Panc1 (cell line): ENCODE results near the gene ALPK3. TPM values are rescaled to one million over a fixed set of nuclear protein-coding genes. Genes with fewer than 3 reads are reported as not detected.

Source experiments
- ATAC-seq: fragments of 200-7000 bp; cut with Tn5 transposase; 2 replicates; pipeline ENCODE4 v1.9.1; 2020; ENCODE audit warnings: mild to moderate bottlenecking, moderate library complexity
- BruUV-seq: library from RNA; stranded (reverse); fragments of 400-500 nt; replicated peaks from 2 replicates; lab custom pipeline; 2021; lab: Mats Ljungman, UMichigan
- CTCF ChIA-PET: fragments of 300-600 bp; sonication (Branson Sonifier 250); formaldehyde crosslinking; loops from one replicate; lab custom pipeline; 2022; ENCODE audit warnings: antibody characterized with exemption; lab: Charles Lee
- POLR2A ChIA-PET: fragments of 300-600 bp; sonication (Branson Sonifier 250); formaldehyde crosslinking; loops from one replicate; lab custom pipeline; 2022; ENCODE audit warnings: antibody characterized with exemption; lab: Charles Lee
- DNase-seq: peaks from one replicate; pipeline ENCODE4 v3.0.0-alpha.2; 2010; ENCODE audit warnings: low read depth, low spot score
- H3K27ac ChIP-seq: 2 replicates; pipeline ENCODE4 v1.5.1; 2011; ENCODE audit warnings: mild to moderate bottlenecking, low read length, inconsistent platforms
- H3K27me3 ChIP-seq: fragments of 200-500 bp; sonication (Bioruptor generic); 2 replicates; pipeline ENCODE4 v1.6.0; 2014; ENCODE audit warnings: low read length, inconsistent platforms; ENCODE audit not compliant: control insufficient read depth, insufficient read depth
- H3K36me3 ChIP-seq: fragments of 200-500 bp; sonication (Bioruptor generic); 2 replicates; pipeline ENCODE4 v1.5.1; 2014; ENCODE audit warnings: inconsistent platforms, mild to moderate bottlenecking, low read length, moderate library complexity; ENCODE audit not compliant: control insufficient read depth, insufficient read depth
- H3K4me1 ChIP-seq: 2 replicates; pipeline ENCODE4 v1.5.1; 2011; ENCODE audit warnings: inconsistent platforms, mild to moderate bottlenecking, low read length, moderate library complexity; ENCODE audit not compliant: control insufficient read depth, insufficient read depth
- H3K4me3 ChIP-seq, 2 experiments: 2 replicates each; pipeline ENCODE4 v1.5.1; 2011 to 2012; ENCODE audit warnings: low read depth in 2 of 2, low read length in 2 of 2, mild to moderate bottlenecking in 2 of 2, inconsistent platforms in 1 of 2, moderate library complexity in 1 of 2
- H3K9me3 ChIP-seq: fragments of 200-500 bp; sonication (Bioruptor generic); 2 replicates; pipeline ENCODE4 v1.5.1; 2014; ENCODE audit warnings: low read depth, mild to moderate bottlenecking, inconsistent platforms, low read length, moderate library complexity; ENCODE audit not compliant: control insufficient read depth, insufficient read depth
- CTCF ChIP-seq: fragments of 450-650 bp; IDR thresholded peaks from 2 replicates; pipeline ENCODE4 v1.5.1; 2017; ENCODE audit warnings: mild to moderate bottlenecking
- POLR2AphosphoS5 ChIP-seq: IDR thresholded peaks from 2 replicates; pipeline ENCODE4 v1.6.1; 2012; ENCODE audit warnings: mild to moderate bottlenecking, low read depth, low read length, moderate library complexity
- REST ChIP-seq, 2 experiments: IDR thresholded peaks; 2 replicates each; pipeline ENCODE4 v1.6.1; 2011 to 2012; ENCODE audit warnings: low read depth in 2 of 2, control low read depth in 1 of 2, low read length in 1 of 2, mild to moderate bottlenecking in 1 of 2, moderate library complexity in 1 of 2; ENCODE audit not compliant: insufficient read depth in 1 of 2
- SIN3A ChIP-seq: IDR thresholded peaks from 2 replicates; pipeline ENCODE4 v1.6.1; 2012; ENCODE audit warnings: low read depth, mild to moderate bottlenecking, low read length, moderate library complexity, borderline replicate concordance; ENCODE audit not compliant: insufficient read depth
- TCF7L2 ChIP-seq: IDR thresholded peaks from 2 replicates; pipeline ENCODE4 v1.6.1; 2011; ENCODE audit warnings: mild to moderate bottlenecking, low read depth, low read length, inconsistent platforms
- in situ Hi-C: cut with HindIII; loops from 2 replicates; pipeline ENCODE4 v1.10.0; 2016; ENCODE audit warnings: low sequenced_read_pairs, low pct_unique_long_range_greater_than_20kb
- intact Hi-C: fragments of 100-400 bp; cut with micrococcal nuclease; formaldehyde crosslinking; loops from one replicate; pipeline ENCODE4 v1.10.0; 2022; ENCODE audit not compliant: unreplicated experiment
- total RNA-seq: library from RNA; stranded (reverse); gene quantifications from one replicate; pipeline ENCODE4 v1.2.1, GENCODE V29; 2021; ENCODE audit not compliant: unreplicated experiment

Gene ALPK3
- total RNA-seq, 1 experiment from 2014 or later: 1.0 TPM

GRCh38 chr15:84810073-84810840 is 6.9 kb upstream of the ALPK3 start:
- POLR2A ChIA-PET: interaction anchor here (0.6 kb wide), 1 partner anchor 136 kb away, joined by 3 read pairs; no protein-coding TSS in a partner anchor
- Histone ChIP-seq H3K4me3 (no peak overlapping the region), H3K36me3 (peaks cover 2% of the 10 kb centered on the region; the same call in 1 of the 2 replicates), H3K4me1 (no peaks in the 10 kb centered on the region), H3K9me3 (no peaks in the 10 kb centered on the region), H3K27me3 (no peaks in the 10 kb centered on the region), H3K27ac (no peak overlapping the region)
- CTCF ChIA-PET: interaction anchor here (0.6 kb wide), 1 partner anchor 118 kb away, joined by 3 read pairs; no protein-coding TSS in a partner anchor
- BruUV-seq: no TSS peak
- no peak for DNase-seq
- TF ChIP-seq CTCF (no peak), SIN3A (no peak), POLR2AphosphoS5 (no peak), REST (IDR thresholded peaks at IDR 0.05; ENCODE audit: insufficient read depth in 1 of 2, low read depth in 2 of 2, low read length in 1 of 2) (no peak), TCF7L2 (no peak)
- ATAC-seq: 0 out of 2 replicates have a peak, but pooled peaks have one; percentile 42
- intact Hi-C loops (no loop called here), in situ Hi-C loops (no loop called here)

GRCh38 chr15:84811151-84811550 is 6.0 kb upstream of the ALPK3 start:
- TF ChIP-seq CTCF: no peak
- TF ChIP-seq POLR2AphosphoS5: no peak
- TF ChIP-seq TCF7L2: no peak
- no peak for TF ChIP-seq SIN3A
- TF ChIP-seq REST (IDR thresholded peaks at IDR 0.05; ENCODE audit: insufficient read depth in 1 of 2, low read depth in 2 of 2, low read length in 1 of 2): no peak
- no peaks in the 10 kb centered on the region for H3K9me3 ChIP-seq
- CTCF ChIA-PET: no interaction called here
- POLR2A ChIA-PET: no interaction called here
- no peak overlapping the region for H3K4me3 ChIP-seq
- H3K27me3 ChIP-seq: no peaks in the 10 kb centered on the region
- intact Hi-C loops (no loop called here), in situ Hi-C loops (no loop called here)
- no peaks in the 10 kb centered on the region for H3K4me1 ChIP-seq
- BruUV-seq: no TSS peak
- no peaks in the 10 kb centered on the region for H3K36me3 ChIP-seq
- ATAC-seq (no peak), DNase-seq (no peak)
- no peak overlapping the region for H3K27ac ChIP-seq
